ENCODE measurements around the gene SELENOO.

SELENOO gene

GRCh38 chr22:50190182-50190940 is 10.4 kb upstream of the SELENOO start:
- Histone ChIP-seq H3K27me3 (ENCODE audit: insufficient read depth, poor library complexity, severe bottlenecking) (no peaks in the 10 kb centered on the region), H3K36me3 (ENCODE audit: low read depth) (peaks cover 46% of the 10 kb centered on the region), H3K4me3 (ENCODE audit: severe bottlenecking) (peak overlapping the region; percentile 35), H3K4me1 (ENCODE audit: insufficient read depth, poor library complexity, severe bottlenecking) (peaks cover 26% of the 10 kb centered on the region), H3K9me3 (ENCODE audit: severe bottlenecking) (no peaks in the 10 kb centered on the region), H3K27ac (ENCODE audit: poor library complexity, severe bottlenecking) (peak overlapping the region; percentile 80)
- peak; percentile 88 for DNase-seq (ENCODE audit: low spot score)
- ATAC-seq (ENCODE audit: low read depth): peak; percentile 69
- TF ChIP-seq CTCF (IDR thresholded peaks at IDR 0.05; ENCODE audit: poor library complexity, severe bottlenecking): peak; percentile 39

- Histone ChIP-seq H3K4me3 (ENCODE audit: severe bottlenecking) (peak overlapping the region; percentile 35), H3K9me3 (ENCODE audit: severe bottlenecking) (no peaks in the 10 kb centered on the region)
- no peak for ATAC-seq (ENCODE audit: low read depth)
Observed at GRCh38 chr22:50190941-50191741, 9.7 kb upstream of the SELENOO start.

GRCh38 chr22:50192436-50193204 is 8.2 kb upstream of the SELENOO start:
- Histone ChIP-seq H3K27ac (ENCODE audit: poor library complexity, severe bottlenecking) (no peak overlapping the region), H3K4me1 (ENCODE audit: insufficient read depth, poor library complexity, severe bottlenecking) (peaks cover 21% of the 10 kb centered on the region), H3K36me3 (ENCODE audit: low read depth) (peaks cover 53% of the 10 kb centered on the region), H3K4me3 (ENCODE audit: severe bottlenecking) (no peak overlapping the region), H3K27me3 (ENCODE audit: insufficient read depth, poor library complexity, severe bottlenecking) (no peaks in the 10 kb centered on the region), H3K9me3 (ENCODE audit: severe bottlenecking) (no peaks in the 10 kb centered on the region)
- DNase-seq (ENCODE audit: low spot score): no peak
- no peak for TF ChIP-seq CTCF (IDR thresholded peaks at IDR 0.05; ENCODE audit: poor library complexity, severe bottlenecking)
- no peak for ATAC-seq (ENCODE audit: low read depth)

More at GRCh38 chr22:50190941-50191741, 9.7 kb upstream of the SELENOO start:
- peaks cover 26% of the 10 kb centered on the region for H3K4me1 ChIP-seq (ENCODE audit: insufficient read depth, poor library complexity, severe bottlenecking)
- H3K27me3 ChIP-seq (ENCODE audit: insufficient read depth, poor library complexity, severe bottlenecking): no peaks in the 10 kb centered on the region
- no peak for DNase-seq (ENCODE audit: low spot score)
- peak overlapping the region; percentile 80 for H3K27ac ChIP-seq (ENCODE audit: poor library complexity, severe bottlenecking)
- no peak for TF ChIP-seq CTCF (IDR thresholded peaks at IDR 0.05; ENCODE audit: poor library complexity, severe bottlenecking)
- peaks cover 53% of the 10 kb centered on the region for H3K36me3 ChIP-seq (ENCODE audit: low read depth)

- ATAC-seq (ENCODE audit: low read depth) (no peak), DNase-seq (ENCODE audit: low spot score) (no peak)
- Histone ChIP-seq H3K4me3 (ENCODE audit: severe bottlenecking) (no peak overlapping the region), H3K4me1 (ENCODE audit: insufficient read depth, poor library complexity, severe bottlenecking) (peaks cover 21% of the 10 kb centered on the region), H3K27ac (ENCODE audit: poor library complexity, severe bottlenecking) (no peak overlapping the region), H3K36me3 (ENCODE audit: low read depth) (peaks cover 57% of the 10 kb centered on the region), H3K27me3 (ENCODE audit: insufficient read depth, poor library complexity, severe bottlenecking) (no peaks in the 10 kb centered on the region), H3K9me3 (ENCODE audit: severe bottlenecking) (no peaks in the 10 kb centered on the region)
- TF ChIP-seq CTCF (IDR thresholded peaks at IDR 0.05; ENCODE audit: poor library complexity, severe bottlenecking): no peak
Observed at GRCh38 chr22:50193621-50194020, 7.2 kb upstream of the SELENOO start.
